ENCODE results near the gene SNRNP200. TPM values are rescaled to one million over a fixed set of nuclear protein-coding genes. Genes with fewer than 3 reads are reported as not detected.
A peak's percentile ranks its signal among the peaks of the same experiment; 100 is the strongest.

SNRNP200 gene
- total RNA-seq, 4 donors from 2014 or later: 35.0 to 147 (median 65.5) TPM

DNA sequence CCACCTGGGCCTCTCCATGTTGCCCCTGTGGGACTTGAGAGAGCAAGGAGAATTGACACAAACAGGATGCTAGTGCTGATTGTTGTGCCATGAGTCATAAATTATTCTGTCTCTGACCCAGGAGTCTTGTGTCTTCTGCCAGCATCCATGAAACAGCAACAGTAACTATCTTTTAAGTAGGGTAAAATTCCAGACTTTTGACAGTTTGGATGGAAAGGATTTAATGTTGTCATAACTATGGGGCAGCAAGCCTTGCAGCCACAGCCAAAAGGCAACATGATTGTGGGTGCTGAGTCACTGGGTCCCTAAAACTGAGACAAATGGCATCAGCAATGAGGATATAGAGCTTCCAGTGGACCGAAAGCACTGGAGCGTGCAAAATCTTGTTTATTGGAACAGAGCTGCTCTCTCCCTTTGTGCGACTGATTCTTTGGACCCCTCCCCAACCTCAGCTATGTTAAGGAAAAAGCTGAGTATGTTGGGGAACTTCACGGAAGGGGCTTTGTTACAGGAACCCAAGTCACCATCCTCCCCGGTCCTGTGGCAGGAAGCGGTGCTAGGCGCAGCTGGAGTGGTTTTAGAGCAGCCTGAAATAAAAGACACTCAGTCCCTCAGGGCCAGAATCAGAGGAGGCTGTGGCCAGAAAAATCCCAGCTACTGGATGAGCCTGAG is 10.2 kb upstream of the SNRNP200 start:
- intact Hi-C loops (cut with DNase I; ENCODE audit: low total_unique reads): no loop called here
- no peak for TF ChIP-seq POLR2A (IDR thresholded peaks at IDR 0.05)
- TF ChIP-seq, protein P1, sequence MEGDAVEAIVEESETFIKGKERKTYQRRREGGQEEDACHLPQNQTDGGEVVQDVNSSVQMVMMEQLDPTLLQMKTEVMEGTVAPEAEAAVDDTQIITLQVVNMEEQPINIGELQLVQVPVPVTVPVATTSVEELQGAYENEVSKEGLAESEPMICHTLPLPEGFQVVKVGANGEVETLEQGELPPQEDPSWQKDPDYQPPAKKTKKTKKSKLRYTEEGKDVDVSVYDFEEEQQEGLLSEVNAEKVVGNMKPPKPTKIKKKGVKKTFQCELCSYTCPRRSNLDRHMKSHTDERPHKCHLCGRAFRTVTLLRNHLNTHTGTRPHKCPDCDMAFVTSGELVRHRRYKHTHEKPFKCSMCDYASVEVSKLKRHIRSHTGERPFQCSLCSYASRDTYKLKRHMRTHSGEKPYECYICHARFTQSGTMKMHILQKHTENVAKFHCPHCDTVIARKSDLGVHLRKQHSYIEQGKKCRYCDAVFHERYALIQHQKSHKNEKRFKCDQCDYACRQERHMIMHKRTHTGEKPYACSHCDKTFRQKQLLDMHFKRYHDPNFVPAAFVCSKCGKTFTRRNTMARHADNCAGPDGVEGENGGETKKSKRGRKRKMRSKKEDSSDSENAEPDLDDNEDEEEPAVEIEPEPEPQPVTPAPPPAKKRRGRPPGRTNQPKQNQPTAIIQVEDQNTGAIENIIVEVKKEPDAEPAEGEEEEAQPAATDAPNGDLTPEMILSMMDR (IDR thresholded peaks at IDR 0.05): no peak
- H3K9me3 ChIP-seq: no peaks in the 10 kb centered on the region
- no peak overlapping the region for H3K4me3 ChIP-seq
- H3K27ac ChIP-seq: no peak overlapping the region
- peaks cover 0 to 12% of the 10 kb centered on the region in 2 donors for H3K27me3 ChIP-seq
- H3K36me3 ChIP-seq: no peaks in the 10 kb centered on the region
- no peaks in the 10 kb centered on the region for H3K4me1 ChIP-seq
- DNase-seq: no peak

DNA sequence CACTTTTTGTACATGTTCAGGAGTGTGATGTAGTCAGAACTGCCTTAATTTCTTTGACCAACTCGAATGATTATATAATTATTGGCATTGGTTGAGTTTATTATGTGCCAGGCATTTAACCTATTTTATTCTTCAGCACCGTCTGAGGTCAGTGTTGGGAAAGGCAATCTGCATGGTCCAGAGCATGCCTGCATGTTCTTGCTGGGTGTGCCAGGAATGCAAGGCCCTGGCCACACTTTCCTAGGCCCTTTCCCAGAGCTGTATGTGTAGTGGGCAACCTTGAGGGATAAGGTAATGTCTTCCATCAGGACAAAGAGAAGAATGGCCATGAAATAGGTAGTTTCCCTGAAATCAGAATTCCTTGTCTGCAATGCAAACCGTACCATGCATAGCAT is 9.7 kb upstream of the SNRNP200 start:
- Histone ChIP-seq H3K27me3 (peaks cover 0 to 11% of the 10 kb centered on the region in 2 donors), H3K27ac (no peak overlapping the region), H3K36me3 (no peaks in the 10 kb centered on the region), H3K4me3 (no peak overlapping the region), H3K9me3 (no peaks in the 10 kb centered on the region), H3K4me1 (no peaks in the 10 kb centered on the region)
- intact Hi-C loops (cut with DNase I; ENCODE audit: low total_unique reads): no loop called here
- TF ChIP-seq, protein P1 (IDR thresholded peaks at IDR 0.05): no peak
- no peak for TF ChIP-seq POLR2A (IDR thresholded peaks at IDR 0.05)
- DNase-seq: no peak

DNA sequence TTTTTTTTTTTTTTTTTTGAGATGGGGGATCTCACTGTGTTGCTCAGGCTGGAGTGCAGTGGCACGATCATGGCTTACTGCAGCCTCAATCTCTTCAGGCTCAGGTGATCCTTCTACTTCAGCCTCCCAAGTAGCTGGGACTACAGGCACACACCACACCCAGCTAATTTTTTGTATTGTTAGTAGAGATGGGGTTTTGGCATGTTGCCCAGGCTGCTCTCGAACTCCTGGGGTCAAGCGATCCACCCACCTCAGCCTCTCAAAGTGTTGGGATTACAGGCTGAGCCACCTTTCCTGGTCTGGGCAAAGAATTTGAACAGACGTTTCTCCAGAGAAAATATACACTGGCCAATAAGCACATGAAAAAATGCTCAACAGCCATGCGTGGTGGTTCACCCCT is 2.9 kb upstream of the SNRNP200 start:
- H3K27me3 ChIP-seq: no peaks in the 10 kb centered on the region
- H3K4me1 ChIP-seq: peaks cover 0 to 9% of the 10 kb centered on the region in 2 donors
- DNase-seq: no peak
- H3K9me3 ChIP-seq: no peaks in the 10 kb centered on the region
- intact Hi-C loops (cut with DNase I; ENCODE audit: low total_unique reads): no loop called here
- no peaks in the 10 kb centered on the region for H3K36me3 ChIP-seq
- TF ChIP-seq POLR2A (IDR thresholded peaks at IDR 0.05): no peak
- TF ChIP-seq, protein P1 (IDR thresholded peaks at IDR 0.05): no peak
- no peak overlapping the region for H3K4me3 ChIP-seq
- H3K27ac ChIP-seq: no peak overlapping the region

DNA sequence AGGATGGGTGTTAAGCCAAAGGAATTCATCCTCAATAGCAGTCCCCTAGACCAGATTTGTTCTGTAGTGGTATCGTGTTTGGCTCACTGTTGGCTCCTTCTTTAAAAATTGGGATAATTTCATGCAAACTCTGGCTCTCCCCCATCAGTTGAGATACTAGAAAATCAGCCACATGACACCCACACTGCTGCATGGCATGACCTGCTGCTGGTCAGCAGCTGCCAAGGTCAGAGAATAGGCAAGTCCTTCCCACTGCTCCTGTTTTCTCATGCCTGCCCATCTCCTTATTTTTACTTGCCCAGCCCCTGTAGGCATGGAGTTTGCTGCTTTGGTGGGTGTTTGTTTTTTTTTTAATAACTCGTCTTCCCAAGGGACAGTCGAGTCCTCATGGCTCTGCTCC is 1.0 kb upstream of the SNRNP200 start:
- Histone ChIP-seq H3K27ac (peak overlapping the region in 1 of 2 donors; percentile 85), H3K9me3 (no peaks in the 10 kb centered on the region)
- intact Hi-C loops (cut with DNase I; ENCODE audit: low total_unique reads): no loop called here

DNA sequence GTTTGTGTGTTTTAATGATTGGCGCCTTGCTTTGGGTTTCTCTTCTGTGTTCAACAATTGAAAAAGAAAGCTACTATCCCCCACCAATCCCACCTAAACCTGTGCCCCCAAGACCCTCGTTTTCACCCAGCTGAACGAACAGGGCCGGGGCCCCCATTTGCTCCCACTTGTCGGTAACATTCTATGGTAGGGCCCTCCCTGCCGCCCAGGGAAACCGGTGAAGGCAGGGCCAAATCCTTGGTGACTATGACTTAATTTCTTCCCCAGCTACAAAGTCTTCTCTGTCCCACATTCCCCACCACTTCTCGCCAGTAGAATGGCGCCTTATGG is 598 bp upstream of the SNRNP200 start:
- no peak for TF ChIP-seq POLR2A (IDR thresholded peaks at IDR 0.05)
- TF ChIP-seq, protein P1 (IDR thresholded peaks at IDR 0.05): no peak
- Histone ChIP-seq H3K4me3 (peak overlapping the region; percentile 74 to 85), H3K27ac (peak overlapping the region; percentile 74 to 85), H3K36me3 (no peaks in the 10 kb centered on the region), H3K27me3 (no peaks in the 10 kb centered on the region), H3K4me1 (peaks cover 0 to 9% of the 10 kb centered on the region in 2 donors), H3K9me3 (no peaks in the 10 kb centered on the region)
- no peak for DNase-seq
- intact Hi-C loops (cut with DNase I; ENCODE audit: low total_unique reads): no loop called here

More for the DNA sequence above, 1.0 kb upstream of the SNRNP200 start:
- DNase-seq: no peak
- H3K36me3 ChIP-seq: no peaks in the 10 kb centered on the region
- no peaks in the 10 kb centered on the region for H3K27me3 ChIP-seq
- H3K4me3 ChIP-seq: peak overlapping the region in 1 of 2 donors; percentile 74
- peaks cover 0 to 9% of the 10 kb centered on the region in 2 donors for H3K4me1 ChIP-seq
- TF ChIP-seq, protein P1 (IDR thresholded peaks at IDR 0.05): no peak
- no peak for TF ChIP-seq POLR2A (IDR thresholded peaks at IDR 0.05)
